Amygdala (tissue), 56 donors: ENCODE measurements around the gene DNM3.

Experiments used
- DNase-seq, 56 donors: peaks; one replicate each; lab custom pipeline; 2025; lab: John Stamatoyannopoulos, UW

DNM3 gene

DNA sequence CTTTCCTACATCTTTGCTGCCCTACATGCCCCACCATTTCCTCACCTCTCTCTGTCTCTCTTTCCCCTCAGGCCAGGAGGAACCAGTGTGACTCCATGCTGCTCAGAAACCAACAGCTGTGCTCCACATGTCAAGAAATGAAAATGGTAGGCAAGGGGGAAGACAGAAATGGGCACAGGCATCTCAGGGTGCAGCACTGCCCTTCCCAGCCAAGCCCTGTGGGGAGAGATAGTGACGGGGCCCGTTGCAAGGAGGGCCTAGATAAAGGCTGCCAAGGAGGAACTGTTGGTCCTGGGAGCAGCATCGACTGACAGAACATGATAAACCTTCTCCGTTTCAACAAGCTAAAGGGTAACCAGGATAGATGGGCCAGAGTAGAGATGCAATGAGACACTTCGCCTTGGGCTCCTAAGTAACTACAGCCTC is 615.1 kb downstream of the DNM3 start:
- DNase-seq = no peak

DNA sequence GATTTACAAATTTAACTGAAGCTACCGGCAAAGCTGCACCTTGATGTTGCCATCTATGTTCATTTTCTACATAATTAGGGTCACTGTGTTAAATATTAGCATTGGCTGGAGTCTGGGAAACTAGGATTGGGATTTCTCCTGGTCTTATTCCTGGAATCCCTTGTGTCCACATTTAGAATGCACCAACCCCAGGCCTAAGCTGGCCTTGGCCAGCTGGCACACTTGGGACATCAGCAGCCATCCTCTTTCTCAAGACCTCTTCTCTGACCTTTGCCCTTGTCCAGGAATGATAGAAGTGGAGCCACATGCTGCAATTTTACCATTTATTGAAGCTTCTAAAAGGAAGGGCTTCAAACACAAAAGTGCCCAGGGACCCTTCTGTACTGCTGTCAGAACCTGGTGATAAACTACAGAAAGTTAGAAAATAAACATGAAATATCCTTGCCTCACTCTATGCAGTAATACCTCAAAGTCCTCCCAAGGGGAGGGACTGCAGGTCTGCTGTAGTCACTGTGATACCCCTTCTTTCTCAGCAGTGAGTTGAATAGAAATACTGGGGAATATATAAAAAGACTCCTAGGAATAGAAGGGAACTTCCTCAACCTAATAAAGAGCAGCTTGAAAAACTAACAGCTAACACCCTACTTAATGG is 616.3 kb downstream of the DNM3 start:
- DNase-seq = no peak

- DNase-seq = no peak
These were observed 618.9 kb downstream of the DNM3 start for GRCh38 chr1:172460177-172460576.

DNA sequence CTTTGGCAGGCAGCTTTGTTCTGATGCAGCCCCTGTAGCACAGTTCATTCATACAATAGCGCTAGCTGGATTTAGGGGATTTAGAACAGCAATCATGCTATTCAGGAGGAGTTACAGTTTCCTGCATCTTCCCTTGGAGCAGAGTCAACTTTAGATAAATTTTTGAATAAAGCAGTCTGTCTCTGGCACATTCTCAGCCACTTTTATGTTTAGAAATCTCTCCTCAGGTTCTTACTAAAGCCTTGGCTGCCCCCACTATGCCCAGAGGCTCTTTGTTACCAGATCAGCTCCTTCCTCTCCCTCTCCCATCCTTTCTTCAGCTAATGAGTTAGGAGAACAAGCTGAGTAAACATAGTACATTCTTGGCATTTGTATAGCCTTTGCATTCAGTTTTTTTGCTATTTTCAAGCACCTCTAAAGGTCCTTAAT is 619.6 kb downstream of the DNM3 start:
- DNase-seq = no peak
